ENCODE data around the gene GPC6.

GPC6 gene

GRCh38 chr13:93777504-93777903 is 550.9 kb downstream of the GPC6 start:
- no peak overlapping the region for H3K4me3 ChIP-seq (ENCODE audit: low read length)
- H3K4me2 ChIP-seq (ENCODE audit: low read length), result no peak overlapping the region
- H4K20me1 ChIP-seq (ENCODE audit: insufficient read depth, low read length), result no peaks in the 10 kb centered on the region
- H3K27me3 ChIP-seq (ENCODE audit: low read depth, low read length), result peaks cover 33% of the 10 kb centered on the region; the same call in 1 of the 2 replicates
- H2AFZ ChIP-seq (ENCODE audit: low read depth, low read length), result no peak overlapping the region
- H3K27ac ChIP-seq (ENCODE audit: low read length), result no peak overlapping the region
- no peaks in the 10 kb centered on the region for H3K9me3 ChIP-seq (ENCODE audit: insufficient read depth, low read length)
- TF ChIP-seq CTCF (IDR thresholded peaks at IDR 0.05; ENCODE audit: low read depth, low read length) (no peak), EZH2phosphoT487 (IDR thresholded peaks at IDR 0.05; ENCODE audit: low read depth) (no peak)
- H3K9ac ChIP-seq (ENCODE audit: low read length), result no peak overlapping the region
- H3K4me1 ChIP-seq (ENCODE audit: low read length), result no peaks in the 10 kb centered on the region
- H3K79me2 ChIP-seq (ENCODE audit: low read length), result no peaks in the 10 kb centered on the region
- no peaks in the 10 kb centered on the region for H3K36me3 ChIP-seq (replicated peaks; ENCODE audit: low read depth, low read length)

DNA sequence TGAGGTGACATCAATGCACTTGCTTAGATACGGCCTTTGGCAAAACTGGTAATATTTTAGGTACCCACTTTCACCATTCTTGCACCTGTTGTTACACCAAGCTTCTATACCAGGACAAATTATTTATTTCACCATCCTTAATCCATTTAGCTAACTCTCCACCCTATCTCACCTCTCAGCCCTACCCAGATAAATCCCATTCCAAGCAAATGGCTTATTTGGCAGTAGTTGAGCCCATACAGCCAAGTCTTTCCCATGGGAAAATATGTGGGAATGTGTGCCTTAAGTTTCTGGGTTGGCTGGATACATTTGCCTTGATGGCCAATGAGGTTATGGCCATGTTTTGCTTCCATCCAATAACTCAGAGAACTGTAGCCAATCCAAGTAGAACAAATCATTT is 551.9 kb downstream of the GPC6 start:
- Histone ChIP-seq H3K4me3 (ENCODE audit: low read length) (no peak overlapping the region), H4K20me1 (ENCODE audit: insufficient read depth, low read length) (no peaks in the 10 kb centered on the region), H2AFZ (ENCODE audit: low read depth, low read length) (no peak overlapping the region), H3K9ac (ENCODE audit: low read length) (no peak overlapping the region), H3K27ac (ENCODE audit: low read length) (no peak overlapping the region), H3K79me2 (ENCODE audit: low read length) (no peaks in the 10 kb centered on the region), H3K36me3 (replicated peaks; ENCODE audit: low read depth, low read length) (no peaks in the 10 kb centered on the region), H3K27me3 (ENCODE audit: low read depth, low read length) (peaks cover 26% of the 10 kb centered on the region; the same call in 1 of the 2 replicates), H3K9me3 (ENCODE audit: insufficient read depth, low read length) (no peaks in the 10 kb centered on the region), H3K4me1 (ENCODE audit: low read length) (no peaks in the 10 kb centered on the region), H3K4me2 (ENCODE audit: low read length) (no peak overlapping the region)
- TF ChIP-seq CTCF (IDR thresholded peaks at IDR 0.05; ENCODE audit: low read depth, low read length) (no peak), EZH2phosphoT487 (IDR thresholded peaks at IDR 0.05; ENCODE audit: low read depth) (no peak)

DNA sequence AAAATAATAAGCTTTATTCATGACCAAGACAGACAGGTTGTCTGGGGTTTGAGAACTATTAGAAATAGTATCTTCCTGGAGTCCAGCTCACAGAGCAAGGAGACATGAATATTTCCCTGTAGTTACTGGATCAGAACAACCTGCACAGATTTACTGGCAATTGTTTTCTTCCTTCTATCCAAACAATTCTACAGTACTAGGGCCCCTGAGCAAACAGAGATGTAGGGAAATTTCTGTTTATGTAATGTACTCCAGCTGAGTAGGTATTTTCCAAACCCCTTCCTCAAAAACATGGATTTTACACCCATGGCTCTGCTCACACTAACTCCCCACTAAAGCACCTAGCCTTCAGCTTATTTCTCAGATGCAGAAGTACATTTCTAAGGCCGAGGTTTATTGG is 557.6 kb downstream of the GPC6 start:
- Histone ChIP-seq H3K4me1 (ENCODE audit: low read length) (no peaks in the 10 kb centered on the region), H3K9ac (ENCODE audit: low read length) (no peak overlapping the region), H3K79me2 (ENCODE audit: low read length) (no peaks in the 10 kb centered on the region), H3K27ac (ENCODE audit: low read length) (no peak overlapping the region), H4K20me1 (ENCODE audit: insufficient read depth, low read length) (no peaks in the 10 kb centered on the region), H3K9me3 (ENCODE audit: insufficient read depth, low read length) (no peaks in the 10 kb centered on the region), H3K4me3 (ENCODE audit: low read length) (no peak overlapping the region), H3K36me3 (replicated peaks; ENCODE audit: low read depth, low read length) (no peaks in the 10 kb centered on the region), H2AFZ (ENCODE audit: low read depth, low read length) (no peak overlapping the region), H3K27me3 (ENCODE audit: low read depth, low read length) (peaks cover 36% of the 10 kb centered on the region), H3K4me2 (ENCODE audit: low read length) (no peak overlapping the region)
- TF ChIP-seq CTCF (IDR thresholded peaks at IDR 0.05; ENCODE audit: low read depth, low read length) (no peak), EZH2phosphoT487 (IDR thresholded peaks at IDR 0.05; ENCODE audit: low read depth) (no peak)

DNA sequence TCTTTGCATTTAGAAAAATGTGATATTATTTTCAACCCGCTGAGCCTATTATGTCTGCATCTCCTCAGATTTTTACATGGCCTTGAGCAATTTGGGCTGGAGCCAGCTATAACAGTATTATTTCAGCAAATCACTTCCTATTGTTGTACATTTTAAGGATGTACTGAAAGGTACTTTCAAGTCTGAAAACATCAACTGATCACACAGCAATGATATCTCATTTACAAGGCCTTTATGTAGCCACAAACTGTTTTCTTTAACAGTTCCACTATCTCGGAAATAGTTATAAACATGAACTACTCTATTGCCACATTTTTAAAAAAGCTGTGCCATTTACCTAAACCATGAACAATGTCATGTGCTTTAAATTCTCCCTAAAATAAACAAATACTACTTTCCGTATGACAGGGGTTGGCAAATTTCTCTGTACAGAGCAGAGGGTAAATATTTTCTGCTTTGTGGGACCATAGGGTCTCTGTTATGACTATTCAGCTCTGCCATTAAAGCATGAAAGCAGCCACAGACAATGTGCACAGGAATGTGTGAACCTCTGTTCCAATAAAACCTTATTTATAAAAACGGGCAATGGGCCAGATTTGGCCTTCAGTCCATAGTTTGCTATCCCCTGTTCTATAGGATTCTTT is 560.4 kb downstream of the GPC6 start:
- Histone ChIP-seq H3K27me3 (ENCODE audit: low read depth, low read length) (peaks cover 53% of the 10 kb centered on the region), H3K4me2 (ENCODE audit: low read length) (no peak overlapping the region), H4K20me1 (ENCODE audit: insufficient read depth, low read length) (no peaks in the 10 kb centered on the region), H3K79me2 (ENCODE audit: low read length) (no peaks in the 10 kb centered on the region), H2AFZ (ENCODE audit: low read depth, low read length) (no peak overlapping the region), H3K4me1 (ENCODE audit: low read length) (peaks cover 3% of the 10 kb centered on the region; the same call in 1 of the 2 replicates), H3K9me3 (ENCODE audit: insufficient read depth, low read length) (no peaks in the 10 kb centered on the region), H3K9ac (ENCODE audit: low read length) (no peak overlapping the region), H3K4me3 (ENCODE audit: low read length) (no peak overlapping the region), H3K36me3 (replicated peaks; ENCODE audit: low read depth, low read length) (no peaks in the 10 kb centered on the region), H3K27ac (ENCODE audit: low read length) (no peak overlapping the region)
- TF ChIP-seq CTCF (IDR thresholded peaks at IDR 0.05; ENCODE audit: low read depth, low read length) (no peak), EZH2phosphoT487 (IDR thresholded peaks at IDR 0.05; ENCODE audit: low read depth) (no peak)
